HG02852 (cell line): ENCODE data around the gene KLHL25.
A peak's percentile ranks its signal among the peaks of the same experiment; 100 is the strongest.
"Not testable (repeated sequence)": the region's sequence is repeated elsewhere in the genome, so short reads cannot be mapped to it uniquely, and the experiment has no call there.

ENCODE experiments used
- ATAC-seq: cut with Tn5 transposase; IDR thresholded peaks from one replicate; pipeline ENCODE4 v1.9.1; 2021; ENCODE audit warnings: mild to moderate bottlenecking, moderate library complexity; ENCODE audit not compliant: unreplicated experiment

Gene KLHL25

DNA sequence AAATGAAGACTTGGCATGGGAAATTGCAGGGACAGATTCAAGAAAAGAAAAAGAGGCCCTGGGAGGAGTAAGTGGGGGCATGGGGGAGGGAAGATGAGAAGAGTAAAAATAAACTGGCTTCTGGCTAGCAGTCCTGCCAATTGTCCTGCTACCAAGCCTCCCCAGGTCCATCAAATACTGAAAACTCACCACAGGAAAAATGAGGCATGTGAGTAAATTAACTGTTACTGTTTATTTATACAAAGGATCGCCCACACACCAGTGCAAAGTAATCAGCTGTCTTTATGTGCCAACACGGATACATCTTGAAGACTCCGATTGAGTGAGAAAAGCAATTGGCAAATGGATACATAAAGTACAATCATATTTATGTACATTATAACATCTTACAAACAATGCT is 10.7 kb upstream of the KLHL25 start:
- ATAC-seq = no peak

DNA sequence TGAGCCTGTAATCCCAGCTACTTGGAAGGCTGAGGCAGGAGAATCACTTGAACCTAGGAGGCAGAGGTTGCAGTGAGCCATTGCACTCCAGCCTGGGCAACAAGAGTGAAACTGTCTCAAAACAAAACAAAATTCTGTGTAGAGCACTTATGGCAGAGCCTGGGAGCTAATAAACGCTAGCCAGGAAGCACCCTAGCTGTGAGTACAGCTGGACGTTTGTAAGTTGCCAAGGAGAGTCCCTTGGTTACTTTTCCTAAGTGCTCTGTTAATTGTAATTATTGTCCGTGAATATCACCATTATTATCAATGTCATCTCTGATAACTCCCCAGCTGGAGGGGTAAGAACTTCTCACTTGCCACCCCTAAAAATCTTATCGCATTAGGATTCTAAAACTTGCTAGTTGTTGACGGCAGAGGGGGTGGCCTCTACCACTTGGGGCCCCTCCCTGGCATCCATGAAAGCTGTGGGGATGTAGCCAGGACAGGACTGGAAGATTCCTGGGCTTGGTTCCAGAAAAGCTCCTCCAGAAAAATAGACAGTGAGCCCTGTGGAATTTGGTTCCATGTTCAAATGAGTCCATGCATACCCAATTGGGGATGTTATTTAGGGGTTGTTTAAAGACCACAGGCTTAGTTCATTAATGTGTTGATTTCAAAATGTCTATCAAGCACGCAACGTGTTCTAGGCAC is 9.9 kb upstream of the KLHL25 start:
- no peak for ATAC-seq

DNA sequence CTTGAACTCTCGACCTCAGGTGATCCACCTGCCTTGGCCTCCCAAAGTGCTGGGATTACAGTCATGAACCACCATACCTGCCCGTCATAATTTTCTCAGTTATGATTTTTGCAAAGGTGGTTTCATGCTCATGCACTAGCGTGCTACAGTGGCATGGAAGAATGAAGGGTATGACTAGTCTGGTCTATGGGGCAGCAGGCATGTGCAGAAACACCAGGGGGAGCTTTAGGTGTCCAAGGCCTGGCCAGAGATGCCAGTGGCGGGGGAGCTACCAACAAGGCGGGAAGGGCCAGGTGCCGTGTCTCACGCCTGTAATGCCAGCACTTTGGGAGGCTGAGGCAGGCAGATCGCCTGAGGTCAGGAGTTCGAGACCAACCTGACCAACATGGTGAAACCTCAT is 7.9 kb upstream of the KLHL25 start:
- ATAC-seq = not testable (repeated sequence)

DNA sequence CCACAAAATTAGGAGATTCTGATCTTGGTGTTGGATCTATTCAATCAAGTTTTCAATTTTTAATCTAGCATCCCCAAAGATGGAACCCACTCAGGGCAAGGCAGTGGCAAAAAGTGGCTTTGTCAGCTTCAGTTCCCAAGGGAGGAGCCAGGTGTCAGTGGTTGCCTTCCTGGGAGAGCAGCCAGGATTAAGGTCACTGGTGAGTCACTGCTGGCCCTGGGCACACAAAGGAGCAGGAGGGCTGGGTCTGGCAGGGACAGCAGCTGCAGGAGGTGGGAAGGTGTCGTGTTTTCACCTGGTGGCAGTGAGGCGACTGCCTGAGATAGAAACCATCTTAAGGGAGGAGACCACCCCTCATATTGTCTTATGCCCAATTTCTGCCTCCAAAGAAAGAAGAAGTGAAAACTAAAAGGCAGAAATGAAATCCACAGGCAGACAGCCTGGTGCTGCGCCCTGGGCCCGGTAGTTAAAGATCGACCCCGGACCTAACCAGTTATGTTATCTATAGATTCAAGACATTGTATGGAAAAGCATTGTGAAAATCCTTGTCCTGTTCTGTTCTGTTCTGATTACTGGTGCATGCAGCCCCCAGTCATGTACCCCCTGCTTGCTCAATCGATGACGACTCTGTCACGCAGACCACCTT is 5.9 kb upstream of the KLHL25 start:
- ATAC-seq = no peak

DNA sequence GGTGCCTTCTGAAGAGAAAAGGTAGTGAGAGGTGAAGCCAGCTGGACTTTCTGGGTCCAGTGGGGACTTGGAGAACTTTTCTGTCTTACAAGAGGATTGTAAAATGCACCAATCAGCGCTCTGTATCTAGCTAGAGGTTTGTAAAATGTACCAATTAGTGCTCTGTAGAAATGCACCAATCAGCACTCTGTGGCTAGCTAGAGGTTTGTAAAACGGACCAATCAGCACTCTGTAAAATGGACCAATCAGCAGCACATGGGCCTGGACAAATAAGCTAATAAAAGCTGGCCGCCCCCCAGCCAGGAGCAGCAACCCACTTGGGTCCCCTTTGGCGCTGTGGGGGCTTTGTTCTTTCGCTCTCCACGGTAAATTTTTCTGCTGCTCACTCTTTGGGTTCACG is 1.6 kb upstream of the KLHL25 start:
- not testable (repeated sequence) for ATAC-seq

DNA sequence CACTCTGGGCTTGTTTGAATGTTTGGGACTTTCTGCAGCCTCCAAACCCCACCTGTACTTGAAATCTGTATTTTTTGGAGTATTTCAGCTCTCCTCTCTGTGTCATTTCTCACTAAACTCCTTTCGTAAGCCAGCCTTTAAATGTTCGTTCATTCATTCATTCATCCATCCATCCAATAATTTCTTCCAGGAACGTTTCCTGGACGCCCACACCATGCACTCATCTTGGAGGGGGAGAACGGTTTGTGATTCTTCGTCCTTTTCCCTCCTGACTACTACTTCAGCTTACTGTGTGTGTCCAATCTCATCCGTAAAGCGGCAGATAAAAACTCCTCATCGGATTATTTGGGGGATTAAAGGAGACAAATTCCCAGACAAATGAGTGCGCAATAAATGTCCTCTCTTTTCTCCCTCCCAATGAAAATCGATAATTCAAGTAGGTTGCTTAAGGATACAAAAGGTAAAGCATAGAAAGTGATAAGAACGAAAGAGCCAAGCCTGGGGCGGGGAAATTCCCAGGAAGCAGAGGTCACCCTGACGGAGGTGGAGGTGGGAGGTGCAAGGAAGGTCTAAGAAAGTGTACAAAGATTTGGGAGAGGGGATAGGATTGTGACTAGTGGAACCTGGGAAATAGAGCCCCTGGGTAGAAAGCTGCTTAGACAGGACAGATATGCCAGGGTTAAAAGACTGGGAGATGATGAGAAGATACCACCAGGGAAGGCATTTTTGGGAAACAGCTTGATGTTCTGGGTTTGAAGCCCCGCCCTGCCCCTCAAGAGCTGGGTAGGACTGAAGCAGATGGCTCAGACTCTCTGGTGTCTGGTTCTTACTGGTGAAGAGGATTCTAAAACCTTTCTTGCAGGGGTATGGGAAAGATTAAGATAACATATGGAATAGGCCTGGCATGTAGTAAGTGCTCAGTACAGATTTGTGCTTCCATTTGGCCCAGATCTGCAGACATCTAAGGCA is 896 bp upstream of the KLHL25 start:
- peak; percentile 0 for ATAC-seq

DNA sequence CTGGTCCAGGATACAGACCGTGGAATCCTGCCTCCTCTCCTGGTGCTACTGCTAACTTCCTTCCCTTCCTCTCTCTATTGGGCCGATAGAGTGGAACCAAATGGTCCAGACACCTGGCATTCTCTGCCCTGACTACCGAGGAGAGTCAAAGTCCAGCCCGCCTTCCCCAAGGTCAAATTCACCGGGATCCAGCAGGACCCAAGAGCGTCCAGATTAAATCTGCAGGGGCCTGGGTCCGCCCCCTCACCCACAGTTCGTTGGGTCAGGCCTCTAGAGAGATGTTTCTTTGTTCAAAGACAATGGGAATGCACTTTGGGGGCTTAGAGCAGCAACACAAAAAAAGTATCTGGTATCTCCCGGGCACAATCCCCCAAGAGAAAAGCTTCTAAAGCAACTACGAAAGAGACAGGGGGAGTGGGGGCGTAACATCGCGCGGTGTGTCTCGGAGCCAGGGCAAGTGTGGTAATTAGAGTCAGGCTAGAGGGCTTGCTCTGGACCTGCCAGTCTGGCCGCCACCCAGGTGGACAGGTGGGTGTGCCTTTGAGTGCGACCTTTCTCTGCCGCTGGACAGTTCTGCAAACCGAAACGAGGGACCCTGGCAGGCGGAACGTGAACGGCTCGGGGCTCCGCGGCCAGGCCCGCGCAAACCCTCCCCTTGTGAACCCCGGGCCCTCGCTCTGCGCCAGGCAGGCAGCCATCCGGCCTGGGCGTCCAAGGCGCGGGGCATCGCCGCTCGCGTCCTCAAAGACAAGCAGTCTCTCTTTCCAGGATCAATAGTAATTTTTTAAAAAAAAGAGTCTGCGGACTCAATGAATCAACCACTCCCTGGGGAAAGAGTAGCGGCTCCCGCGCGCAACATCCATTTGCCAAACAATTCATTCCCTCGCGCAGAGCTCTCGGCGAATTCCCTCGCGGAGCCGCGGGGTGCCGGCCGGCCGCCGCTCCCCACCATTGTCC is 806 bp downstream of the KLHL25 start:
- peak; percentile 40 for ATAC-seq

DNA sequence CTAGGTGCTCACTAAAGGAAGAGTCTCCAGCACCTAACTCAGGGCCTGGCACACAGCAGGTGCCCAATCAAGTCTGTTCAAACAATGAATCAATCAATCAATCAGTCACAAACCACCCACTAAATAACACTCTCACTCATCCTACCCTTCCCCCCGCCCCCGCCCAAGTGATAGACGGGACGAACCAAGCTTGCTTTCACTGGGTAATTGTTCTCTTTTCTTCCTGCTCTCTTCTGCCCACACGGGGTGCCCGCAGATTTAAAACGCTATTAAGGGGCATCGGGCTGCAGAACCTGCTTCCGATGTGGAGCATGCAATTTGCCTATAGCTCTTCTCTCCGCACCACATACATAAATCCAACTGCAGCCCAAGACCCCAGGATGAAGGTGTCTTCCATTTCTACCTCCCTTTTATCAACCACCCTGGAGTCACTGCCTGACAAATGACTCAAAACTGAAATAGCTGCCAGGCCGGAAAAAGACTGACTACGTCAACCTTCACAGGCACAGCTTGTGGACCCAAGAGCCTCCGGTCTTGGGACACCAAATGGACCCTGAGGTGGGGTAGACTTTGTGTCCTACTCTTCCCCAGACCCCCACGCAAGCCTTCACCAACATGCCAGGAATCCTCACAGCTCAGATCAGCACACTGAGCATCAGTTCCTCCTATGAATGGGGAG is 1.7 kb downstream of the KLHL25 start:
- no peak for ATAC-seq

DNA sequence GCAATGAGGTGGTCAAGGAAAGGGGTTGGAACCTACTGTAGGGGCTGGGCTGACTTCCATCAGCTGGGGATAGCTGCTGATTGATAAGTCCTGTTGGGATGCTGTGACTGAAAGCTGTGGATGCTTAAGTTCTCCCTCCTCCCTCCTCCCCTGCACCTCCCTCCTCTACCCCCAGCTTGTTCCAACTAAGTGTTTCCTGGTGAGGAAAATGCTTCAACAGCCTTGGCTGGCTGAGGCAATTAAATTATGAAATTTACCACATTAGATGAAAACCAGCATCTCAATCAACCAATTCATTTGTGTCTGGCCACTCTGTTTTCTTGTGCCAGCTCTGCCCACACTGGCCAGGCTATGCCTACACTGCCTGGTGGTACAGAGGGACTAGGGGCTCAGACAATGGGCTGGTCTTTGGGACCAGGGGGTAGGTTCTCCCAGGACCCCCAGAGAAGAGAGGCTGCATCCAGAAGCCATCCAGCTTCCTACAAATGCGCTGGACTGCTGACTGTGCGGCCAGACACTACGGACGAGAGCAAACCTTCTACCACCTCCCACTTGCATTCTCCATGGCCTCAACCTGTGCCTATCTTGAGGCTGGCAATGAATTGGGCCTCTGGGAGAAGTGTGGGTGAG is 2.5 kb downstream of the KLHL25 start:
- ATAC-seq = no peak

DNA sequence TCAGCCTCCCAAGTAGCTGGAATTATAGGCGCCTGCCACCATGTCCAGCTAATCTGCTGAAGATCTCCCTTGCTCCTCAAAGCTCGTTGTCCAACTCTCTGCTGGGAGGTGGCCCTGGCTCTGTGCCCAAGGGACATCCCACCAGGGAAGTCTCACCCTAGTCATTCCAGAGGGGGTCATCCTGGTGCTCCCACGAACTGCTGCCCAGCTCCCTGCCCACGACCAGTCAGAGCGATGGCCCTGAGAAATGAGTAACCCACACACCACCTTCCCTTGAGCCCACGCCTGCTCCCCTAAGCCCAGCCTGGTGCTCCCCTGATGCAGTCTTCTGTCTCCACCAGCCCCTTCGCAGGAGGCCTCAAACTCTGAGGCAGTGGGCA is 5.2 kb downstream of the KLHL25 start:
- ATAC-seq = no peak

DNA sequence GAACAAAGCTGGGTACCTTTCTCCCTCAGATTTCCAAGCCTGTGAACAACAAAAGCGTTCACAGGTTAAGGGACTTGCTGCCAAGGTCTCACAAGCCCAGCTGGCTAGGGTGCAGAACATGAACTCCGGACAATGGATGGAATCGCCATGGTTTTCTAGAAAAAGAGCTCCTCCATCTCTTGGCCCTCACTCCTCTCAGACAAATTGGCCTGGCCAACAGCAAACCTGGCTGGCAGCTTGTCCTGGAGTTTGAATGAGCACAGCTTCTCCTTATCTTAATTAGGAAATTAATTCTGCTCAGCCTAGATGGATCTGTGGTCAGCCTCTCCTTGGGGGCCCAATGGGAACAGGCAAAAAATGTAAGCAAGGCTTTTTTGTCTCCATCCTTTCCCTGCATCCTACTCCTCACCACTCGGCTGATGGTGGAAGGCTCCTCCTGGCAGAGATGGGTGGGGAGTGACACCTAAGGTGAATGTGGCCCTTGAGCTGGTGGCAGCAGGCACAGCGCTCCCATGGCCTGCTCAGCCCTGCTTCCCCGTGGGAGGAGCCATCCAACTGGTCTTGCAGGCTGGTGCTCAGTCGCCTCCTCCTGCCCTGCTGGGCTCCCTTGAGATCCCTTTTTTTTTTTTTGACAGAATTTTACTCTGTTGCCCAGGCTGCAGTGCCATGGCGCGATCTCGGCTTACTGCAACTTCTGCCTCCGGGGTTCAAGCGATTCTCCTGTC is 5.8 kb downstream of the KLHL25 start:
- ATAC-seq = no peak

DNA sequence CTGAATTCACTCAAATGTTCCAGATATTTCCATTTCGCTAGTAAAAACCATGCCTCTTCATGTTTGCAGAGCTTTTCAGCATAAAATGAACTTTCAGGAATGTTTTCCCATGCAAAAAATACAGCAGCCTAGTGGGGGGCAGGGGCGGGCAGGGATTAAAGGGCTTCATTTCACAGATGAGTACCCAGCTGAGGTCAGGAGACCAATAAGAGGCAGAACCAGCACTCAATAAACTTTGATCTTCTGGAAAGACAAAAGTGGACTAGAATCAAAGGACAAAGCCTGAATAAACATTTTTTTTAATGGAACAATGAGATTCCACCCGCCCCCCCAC is 8.0 kb downstream of the KLHL25 start:
- ATAC-seq = no peak

DNA sequence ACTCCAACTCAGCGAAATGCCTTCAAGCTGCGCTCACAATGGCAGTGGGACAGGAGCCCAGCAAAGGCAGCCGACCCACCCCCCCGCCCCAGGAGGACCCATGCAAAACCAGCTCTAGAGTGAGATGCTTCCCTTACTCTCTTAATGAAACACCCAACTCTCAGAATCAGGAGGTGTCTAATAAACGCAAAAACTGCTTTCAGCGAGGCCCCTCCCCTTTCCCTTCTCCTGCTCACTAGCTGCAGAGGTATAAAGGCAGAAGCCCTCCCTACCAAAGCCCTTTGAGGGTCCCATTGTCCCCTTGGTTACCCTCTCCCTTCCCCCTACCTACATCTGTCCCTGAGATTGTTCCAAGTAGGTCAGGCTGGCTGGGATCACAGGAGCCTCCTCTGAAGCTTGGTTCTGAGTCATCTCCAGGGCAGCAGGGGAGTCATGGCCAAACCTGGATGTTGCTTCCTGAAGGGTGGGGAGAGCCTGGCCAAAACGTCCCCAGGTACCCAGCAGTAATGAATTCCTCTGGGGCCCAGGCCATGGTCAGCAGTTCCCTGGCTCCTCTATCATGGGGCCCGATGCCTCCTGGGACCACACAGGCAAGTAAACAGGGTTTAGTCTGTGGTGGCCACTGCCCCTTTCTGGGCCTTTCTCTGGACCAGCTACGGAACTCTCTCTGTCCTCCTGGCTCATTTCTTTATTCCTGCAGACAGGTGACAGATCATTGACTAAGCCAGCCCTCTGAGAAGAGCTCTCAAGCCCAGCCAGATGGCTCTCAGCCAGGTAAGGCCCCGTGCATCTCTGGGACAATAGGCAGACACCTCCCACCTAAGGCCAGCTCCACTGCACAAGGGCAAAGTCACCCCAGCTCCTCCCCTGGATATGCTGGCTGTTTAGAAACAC is 8.6 kb downstream of the KLHL25 start:
- ATAC-seq = no peak

DNA sequence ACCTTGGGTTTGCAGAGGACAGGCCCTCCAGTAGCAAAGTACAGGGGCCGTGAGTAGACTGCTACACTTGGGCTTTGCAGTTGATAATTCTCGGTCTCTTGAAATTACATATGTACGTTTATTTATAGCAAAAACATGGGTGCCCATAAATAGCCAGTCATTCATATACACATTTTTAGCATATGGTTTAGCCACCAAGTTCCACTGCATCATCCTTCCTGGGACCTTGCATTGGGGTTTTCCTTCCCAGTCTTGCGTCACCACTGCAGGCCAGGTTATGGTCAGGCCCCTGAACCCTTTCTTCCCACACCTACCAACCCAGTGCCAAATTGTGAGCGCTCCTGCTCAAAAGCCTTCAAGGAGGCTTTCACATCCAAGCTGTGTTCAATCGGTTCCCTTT is 12.7 kb downstream of the KLHL25 start:
- ATAC-seq = no peak

DNA sequence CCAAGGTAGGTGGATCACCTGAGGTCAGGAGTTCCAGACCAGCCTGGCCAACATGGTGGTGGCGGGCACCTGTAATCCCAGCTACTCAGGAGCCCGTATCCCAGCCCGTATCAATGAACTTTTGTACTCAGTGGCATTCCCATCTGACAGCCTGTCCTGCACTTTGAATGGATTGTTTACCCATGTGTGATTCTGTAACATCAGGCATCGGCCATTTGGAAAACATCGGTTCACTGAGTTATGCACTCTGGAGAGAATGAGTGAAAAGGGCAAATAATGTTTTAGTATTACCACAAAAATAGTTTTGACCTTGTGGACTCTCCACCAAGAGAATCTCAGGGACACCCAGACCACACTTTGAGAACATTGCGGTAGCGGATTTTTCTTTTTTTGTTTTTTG is 13.6 kb downstream of the KLHL25 start:
- no peak for ATAC-seq

DNA sequence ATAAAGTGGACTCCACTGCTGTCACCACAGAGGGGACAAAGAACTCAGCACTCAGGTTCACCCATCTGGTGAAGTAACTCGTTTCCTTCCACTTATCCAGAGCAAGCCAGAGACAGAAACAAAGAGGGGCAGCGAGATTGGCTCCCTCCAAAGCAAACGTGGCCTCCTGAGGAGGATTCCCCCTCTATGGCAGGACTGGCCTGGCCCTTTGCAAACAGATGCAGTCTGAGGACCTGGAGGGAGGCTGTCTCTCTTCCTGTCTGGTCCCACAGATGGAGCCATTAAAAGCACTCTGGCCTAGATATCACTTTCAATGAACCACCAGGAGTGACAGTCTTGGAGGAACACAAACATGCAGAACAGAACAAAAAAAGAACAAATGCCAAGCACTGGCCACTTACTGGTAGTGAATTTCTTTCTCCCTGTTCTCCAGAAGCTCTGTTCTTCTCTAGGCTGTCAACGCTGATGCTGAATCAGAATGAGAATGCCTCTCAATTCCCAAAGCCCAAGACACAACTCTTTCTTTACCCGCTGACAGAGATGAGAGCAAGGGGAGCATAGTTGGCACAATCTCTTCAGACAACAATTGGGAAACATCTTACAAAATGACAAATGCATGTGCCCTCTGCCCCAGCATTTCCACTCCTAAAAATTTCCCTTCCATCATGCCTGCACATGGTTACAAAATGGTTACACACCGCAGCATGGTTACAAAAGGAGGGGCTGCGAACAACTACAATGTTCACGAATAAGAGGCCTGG is 14.3 kb downstream of the KLHL25 start:
- ATAC-seq = no peak

DNA sequence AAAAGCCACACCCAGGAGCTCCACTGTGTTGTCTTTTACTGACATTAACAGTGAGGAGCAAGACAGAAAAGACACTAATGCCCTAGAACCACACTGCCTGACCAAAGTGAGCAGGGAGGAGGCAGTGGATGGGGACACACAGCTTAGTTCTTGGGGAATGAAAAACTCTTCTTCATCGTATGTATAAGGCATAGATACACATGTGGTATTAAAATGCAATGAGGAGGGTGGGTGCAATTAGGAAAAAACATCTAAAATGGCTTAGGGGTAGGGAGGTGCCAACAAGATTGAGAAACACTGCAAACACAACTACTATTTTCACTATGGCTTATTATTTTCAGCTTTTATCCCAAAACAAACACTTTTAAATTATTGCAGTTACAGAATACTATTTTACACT is 15.5 kb downstream of the KLHL25 start:
- no peak for ATAC-seq
